Measurements from ENCODE around the gene KRT16. TPM values are rescaled to one million over a fixed set of nuclear protein-coding genes. Genes with fewer than 3 reads are reported as not detected.

The KRT16 gene
- total RNA-seq, 1 experiment from 2014 or later = 0.61 TPM

DNA sequence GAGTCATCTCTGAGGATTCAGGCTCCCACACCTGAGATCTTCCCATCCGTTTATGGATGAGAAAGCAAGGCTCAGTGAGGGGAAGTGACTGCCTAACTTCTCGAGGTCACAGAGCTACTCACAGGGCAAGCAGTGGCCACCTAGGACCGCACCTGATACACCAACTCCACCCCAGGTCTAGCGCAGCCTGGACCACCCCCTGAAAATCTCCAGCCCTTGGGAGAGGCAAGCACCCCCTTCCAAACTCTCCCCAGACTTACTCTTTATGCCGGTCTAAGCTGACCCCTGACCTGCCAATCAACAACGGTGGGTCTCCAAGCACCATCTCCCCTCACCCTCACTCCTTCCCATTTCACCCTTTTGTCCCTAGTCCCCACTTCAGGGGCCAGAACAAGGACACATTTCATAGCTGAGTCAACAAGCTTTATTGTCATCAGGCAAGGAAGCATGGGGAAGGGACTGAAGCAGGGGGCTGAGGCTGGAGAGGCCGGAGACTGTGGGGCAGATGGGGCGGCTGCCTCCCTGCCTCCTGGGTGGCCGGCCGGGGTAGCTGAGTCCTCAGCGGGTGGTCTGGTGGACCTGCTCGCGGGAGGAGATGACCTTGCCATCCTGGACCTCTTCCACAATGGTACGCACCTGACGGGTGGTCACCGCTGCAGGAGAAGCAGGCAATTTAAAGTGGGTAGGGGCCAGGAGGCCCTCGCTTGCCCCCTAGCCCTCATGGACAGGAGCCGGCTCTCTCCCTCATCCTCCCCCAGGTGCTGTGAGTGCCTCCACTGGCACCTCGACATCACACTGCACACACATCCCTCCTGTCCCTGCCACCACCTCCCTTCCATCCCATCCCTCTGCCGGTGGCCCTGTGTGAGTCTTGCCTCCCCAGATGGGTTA, 6.7 kb upstream of the KRT16 start:
- H3K9me3 ChIP-seq (ENCODE audit: control insufficient read depth in 1 of 2, insufficient read depth in 1 of 2, low read depth in 1 of 2, low read length in 2 of 2) = no peaks in the 10 kb centered on the region
- CTCF ChIA-PET = no interaction called here
- no peak overlapping the region for H3K27ac ChIP-seq (ENCODE audit: low read depth, low read length)
- no peak overlapping the region for H3K4me3 ChIP-seq (replicated peaks in 1 of 2; ENCODE audit: low read depth in 1 of 2, low read length in 2 of 2)
- TF ChIP-seq CBX3 (IDR thresholded peaks at IDR 0.05; ENCODE audit: low read depth) (no peak), ZNF274 (IDR thresholded peaks at IDR 0.05; ENCODE audit: low read depth, low read length) (no peak), TCF7L2 (IDR thresholded peaks at IDR 0.05; ENCODE audit: borderline replicate concordance, extremely low read depth, insufficient read depth, insufficient read length) (no peak), ZFX (IDR thresholded peaks at IDR 0.05) (no peak), JUND (IDR thresholded peaks at IDR 0.05) (no peak), RAD21 (IDR thresholded peaks at IDR 0.05; ENCODE audit: low read depth) (no peak), EZH2phosphoT487 (IDR thresholded peaks at IDR 0.05; ENCODE audit: borderline replicate concordance) (no peak), POLR2A (IDR thresholded peaks at IDR 0.05; ENCODE audit: borderline replicate concordance, extremely low read depth, insufficient read depth, insufficient read length) (no peak), SIN3A (IDR thresholded peaks at IDR 0.05; ENCODE audit: low read depth) (no peak), FOSL1 (IDR thresholded peaks at IDR 0.05; ENCODE audit: low read depth) (no peak), SRF (IDR thresholded peaks at IDR 0.05; ENCODE audit: low read depth) (no peak), POLR2AphosphoS5 (IDR thresholded peaks at IDR 0.05; ENCODE audit: low read depth, low read length) (no peak), SP1 (IDR thresholded peaks at IDR 0.05; ENCODE audit: low read depth) (no peak), EGR1 (IDR thresholded peaks at IDR 0.05; ENCODE audit: low read depth) (no peak), EZH2 (IDR thresholded peaks at IDR 0.05) (no peak)
- TF ChIP-seq, protein P1, sequence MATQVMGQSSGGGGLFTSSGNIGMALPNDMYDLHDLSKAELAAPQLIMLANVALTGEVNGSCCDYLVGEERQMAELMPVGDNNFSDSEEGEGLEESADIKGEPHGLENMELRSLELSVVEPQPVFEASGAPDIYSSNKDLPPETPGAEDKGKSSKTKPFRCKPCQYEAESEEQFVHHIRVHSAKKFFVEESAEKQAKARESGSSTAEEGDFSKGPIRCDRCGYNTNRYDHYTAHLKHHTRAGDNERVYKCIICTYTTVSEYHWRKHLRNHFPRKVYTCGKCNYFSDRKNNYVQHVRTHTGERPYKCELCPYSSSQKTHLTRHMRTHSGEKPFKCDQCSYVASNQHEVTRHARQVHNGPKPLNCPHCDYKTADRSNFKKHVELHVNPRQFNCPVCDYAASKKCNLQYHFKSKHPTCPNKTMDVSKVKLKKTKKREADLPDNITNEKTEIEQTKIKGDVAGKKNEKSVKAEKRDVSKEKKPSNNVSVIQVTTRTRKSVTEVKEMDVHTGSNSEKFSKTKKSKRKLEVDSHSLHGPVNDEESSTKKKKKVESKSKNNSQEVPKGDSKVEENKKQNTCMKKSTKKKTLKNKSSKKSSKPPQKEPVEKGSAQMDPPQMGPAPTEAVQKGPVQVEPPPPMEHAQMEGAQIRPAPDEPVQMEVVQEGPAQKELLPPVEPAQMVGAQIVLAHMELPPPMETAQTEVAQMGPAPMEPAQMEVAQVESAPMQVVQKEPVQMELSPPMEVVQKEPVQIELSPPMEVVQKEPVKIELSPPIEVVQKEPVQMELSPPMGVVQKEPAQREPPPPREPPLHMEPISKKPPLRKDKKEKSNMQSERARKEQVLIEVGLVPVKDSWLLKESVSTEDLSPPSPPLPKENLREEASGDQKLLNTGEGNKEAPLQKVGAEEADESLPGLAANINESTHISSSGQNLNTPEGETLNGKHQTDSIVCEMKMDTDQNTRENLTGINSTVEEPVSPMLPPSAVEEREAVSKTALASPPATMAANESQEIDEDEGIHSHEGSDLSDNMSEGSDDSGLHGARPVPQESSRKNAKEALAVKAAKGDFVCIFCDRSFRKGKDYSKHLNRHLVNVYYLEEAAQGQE (IDR thresholded peaks at IDR 0.05; ENCODE audit: low read depth) = no peak
- TF ChIP-seq, protein P2, sequence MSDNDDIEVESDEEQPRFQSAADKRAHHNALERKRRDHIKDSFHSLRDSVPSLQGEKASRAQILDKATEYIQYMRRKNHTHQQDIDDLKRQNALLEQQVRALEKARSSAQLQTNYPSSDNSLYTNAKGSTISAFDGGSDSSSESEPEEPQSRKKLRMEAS (IDR thresholded peaks at IDR 0.05) = no peak
- TF ChIP-seq, protein P3, sequence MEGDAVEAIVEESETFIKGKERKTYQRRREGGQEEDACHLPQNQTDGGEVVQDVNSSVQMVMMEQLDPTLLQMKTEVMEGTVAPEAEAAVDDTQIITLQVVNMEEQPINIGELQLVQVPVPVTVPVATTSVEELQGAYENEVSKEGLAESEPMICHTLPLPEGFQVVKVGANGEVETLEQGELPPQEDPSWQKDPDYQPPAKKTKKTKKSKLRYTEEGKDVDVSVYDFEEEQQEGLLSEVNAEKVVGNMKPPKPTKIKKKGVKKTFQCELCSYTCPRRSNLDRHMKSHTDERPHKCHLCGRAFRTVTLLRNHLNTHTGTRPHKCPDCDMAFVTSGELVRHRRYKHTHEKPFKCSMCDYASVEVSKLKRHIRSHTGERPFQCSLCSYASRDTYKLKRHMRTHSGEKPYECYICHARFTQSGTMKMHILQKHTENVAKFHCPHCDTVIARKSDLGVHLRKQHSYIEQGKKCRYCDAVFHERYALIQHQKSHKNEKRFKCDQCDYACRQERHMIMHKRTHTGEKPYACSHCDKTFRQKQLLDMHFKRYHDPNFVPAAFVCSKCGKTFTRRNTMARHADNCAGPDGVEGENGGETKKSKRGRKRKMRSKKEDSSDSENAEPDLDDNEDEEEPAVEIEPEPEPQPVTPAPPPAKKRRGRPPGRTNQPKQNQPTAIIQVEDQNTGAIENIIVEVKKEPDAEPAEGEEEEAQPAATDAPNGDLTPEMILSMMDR (IDR thresholded peaks at IDR 0.05 in 2 of 3, conservative IDR thresholded peaks at IDR 0.05 in 1 of 3; ENCODE audit: borderline replicate concordance in 1 of 3, insufficient read depth in 1 of 3, low read depth in 2 of 3, low read length in 2 of 3) = no peak
- TF ChIP-seq, protein P4, sequence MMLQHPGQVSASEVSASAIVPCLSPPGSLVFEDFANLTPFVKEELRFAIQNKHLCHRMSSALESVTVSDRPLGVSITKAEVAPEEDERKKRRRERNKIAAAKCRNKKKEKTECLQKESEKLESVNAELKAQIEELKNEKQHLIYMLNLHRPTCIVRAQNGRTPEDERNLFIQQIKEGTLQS (IDR thresholded peaks at IDR 0.05) = no peak
- TF ChIP-seq, protein P5, sequence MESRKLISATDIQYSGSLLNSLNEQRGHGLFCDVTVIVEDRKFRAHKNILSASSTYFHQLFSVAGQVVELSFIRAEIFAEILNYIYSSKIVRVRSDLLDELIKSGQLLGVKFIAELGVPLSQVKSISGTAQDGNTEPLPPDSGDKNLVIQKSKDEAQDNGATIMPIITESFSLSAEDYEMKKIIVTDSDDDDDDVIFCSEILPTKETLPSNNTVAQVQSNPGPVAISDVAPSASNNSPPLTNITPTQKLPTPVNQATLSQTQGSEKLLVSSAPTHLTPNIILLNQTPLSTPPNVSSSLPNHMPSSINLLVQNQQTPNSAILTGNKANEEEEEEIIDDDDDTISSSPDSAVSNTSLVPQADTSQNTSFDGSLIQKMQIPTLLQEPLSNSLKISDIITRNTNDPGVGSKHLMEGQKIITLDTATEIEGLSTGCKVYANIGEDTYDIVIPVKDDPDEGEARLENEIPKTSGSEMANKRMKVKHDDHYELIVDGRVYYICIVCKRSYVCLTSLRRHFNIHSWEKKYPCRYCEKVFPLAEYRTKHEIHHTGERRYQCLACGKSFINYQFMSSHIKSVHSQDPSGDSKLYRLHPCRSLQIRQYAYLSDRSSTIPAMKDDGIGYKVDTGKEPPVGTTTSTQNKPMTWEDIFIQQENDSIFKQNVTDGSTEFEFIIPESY (IDR thresholded peaks at IDR 0.05; ENCODE audit: extremely low read depth, insufficient replicate concordance, low read length) = no peak
- H3K79me2 ChIP-seq (ENCODE audit: insufficient read depth, low read length) = no peaks in the 10 kb centered on the region
- POLR2A ChIA-PET = no interaction called here
- no peaks in the 10 kb centered on the region for H4K20me1 ChIP-seq (ENCODE audit: insufficient read depth)
- H3K4me1 ChIP-seq (ENCODE audit: control insufficient read depth in 1 of 2, insufficient read depth in 2 of 2, low read length in 2 of 2) = peaks cover 0 to 13% of the 10 kb centered on the region in 2 experiments; a peak in 3 of 4 replicates
- H3K27me3 ChIP-seq (ENCODE audit: insufficient read depth, low read length) = no peaks in the 10 kb centered on the region
- BruUV-seq (replicated peaks) = no TSS peak
- DNase-seq (ENCODE audit: low read depth, low spot score) (no peak), ATAC-seq (no peak)
- RAD21 ChIA-PET (ENCODE audit: low non-redundant PET in 1 of 2, low total read pairs in 2 of 2, uncharacterized antibody in 2 of 2, unreplicated experiment in 2 of 2) = no interaction called here
- H3K4me2 ChIP-seq (ENCODE audit: low read length) = 0 out of 2 replicates have a peak overlapping the region, but pooled peaks have one; percentile 17
- no peak overlapping the region for H3K9ac ChIP-seq (ENCODE audit: low read length)
- no peaks in the 10 kb centered on the region for H3K36me3 ChIP-seq (ENCODE audit: control insufficient read depth in 1 of 2, insufficient read depth in 2 of 2, low read length in 2 of 2)
- intact Hi-C loops (cut with micrococcal nuclease) = no loop called here
- no peak overlapping the region for H2AFZ ChIP-seq (ENCODE audit: low read depth, low read length, poor library complexity, severe bottlenecking)
- no peaks in the 10 kb centered on the region for H3K9me2 ChIP-seq (ENCODE audit: insufficient read depth)
